SK-N-SH treated with all-trans-retinoic acid at 6 μM for 48 hours (cell line): Measurements from ENCODE around the gene B3GALT5.

ENCODE experiments used
- ATAC-seq: fragments of 200-7000 bp; cut with Tn5 transposase; 3 replicates; pipeline ENCODE4 v1.9.1; 2020; ENCODE audit warnings: mild to moderate bottlenecking, moderate library complexity
- ARNTL ChIP-seq: fragments of 450-650 bp; formaldehyde crosslinking; IDR thresholded peaks from 2 replicates; pipeline ENCODE4 v1.5.0; 2020; ENCODE audit warnings: low read depth, mild to moderate bottlenecking, moderate library complexity, borderline replicate concordance
- BACH2 ChIP-seq: fragments of 250-450 bp; sonication (Bioruptor Pico); IDR thresholded peaks from 2 replicates; pipeline ENCODE4 v1.9.0; 2021; ENCODE audit warnings: mild to moderate bottlenecking, borderline replicate concordance
- CREB5 ChIP-seq: fragments of 250-450 bp; sonication (Bioruptor Pico); IDR thresholded peaks from 2 replicates; pipeline ENCODE4 v1.5.1; 2020; ENCODE audit warnings: low read depth, mild to moderate bottlenecking, moderate library complexity
- CSDC2 ChIP-seq: fragments of 250-450 bp; sonication (Bioruptor Pico); IDR thresholded peaks from 2 replicates; pipeline ENCODE4 v1.5.0; 2020; ENCODE audit warnings: mild to moderate bottlenecking, moderate library complexity
- CSRNP3 ChIP-seq: fragments of 250-450 bp; sonication (Bioruptor Pico); IDR thresholded peaks from 2 replicates; pipeline ENCODE4 v1.5.1; 2021; ENCODE audit warnings: mild to moderate bottlenecking, moderate library complexity
- ESRRG ChIP-seq: fragments of 250-450 bp; sonication (Bioruptor Pico); IDR thresholded peaks from 2 replicates; pipeline ENCODE4 v1.6.1; 2021; ENCODE audit warnings: mild to moderate bottlenecking
- GLIS3 ChIP-seq: fragments of 250-450 bp; sonication (Bioruptor Pico); IDR thresholded peaks from 2 replicates; pipeline ENCODE4 v1.5.0; 2020; ENCODE audit warnings: mild to moderate bottlenecking, moderate library complexity
- OSR1 ChIP-seq: fragments of 250-450 bp; sonication (Bioruptor Pico); IDR thresholded peaks from 2 replicates; pipeline ENCODE4 v1.8.0; 2022; ENCODE audit warnings: moderate library complexity, mild to moderate bottlenecking, inconsistent platforms
- PATZ1 ChIP-seq: fragments of 250-450 bp; sonication (Bioruptor Pico); IDR thresholded peaks from 2 replicates; pipeline ENCODE4 v1.8.0; 2020; ENCODE audit warnings: mild to moderate bottlenecking, moderate library complexity, borderline replicate concordance
- POU6F1 ChIP-seq: fragments of 250-450 bp; sonication (Bioruptor Pico); IDR thresholded peaks from 2 replicates; pipeline ENCODE4 v1.8.0; 2021; ENCODE audit warnings: low read depth, mild to moderate bottlenecking, moderate library complexity, borderline replicate concordance
- PPARA ChIP-seq: fragments of 250-450 bp; sonication (Bioruptor Pico); IDR thresholded peaks from 2 replicates; pipeline ENCODE4 v1.5.0; 2020; ENCODE audit warnings: mild to moderate bottlenecking, borderline replicate concordance
- SNAI2 ChIP-seq: fragments of 250-450 bp; sonication (Bioruptor Pico); IDR thresholded peaks from 2 replicates; pipeline ENCODE4 v1.5.0; 2020; ENCODE audit warnings: mild to moderate bottlenecking, moderate library complexity
- TCF4 ChIP-seq: fragments of 250-450 bp; sonication (Bioruptor Pico); IDR thresholded peaks from 2 replicates; pipeline ENCODE4 v1.8.0; 2021; ENCODE audit warnings: mild to moderate bottlenecking, moderate library complexity, borderline replicate concordance
- TOX ChIP-seq: fragments of 250-450 bp; sonication (Bioruptor Pico); IDR thresholded peaks from 2 replicates; pipeline ENCODE4 v1.8.0; 2021; ENCODE audit warnings: mild to moderate bottlenecking, moderate library complexity, borderline replicate concordance
- TSHZ2 ChIP-seq: fragments of 250-450 bp; sonication (Bioruptor Pico); IDR thresholded peaks from 2 replicates; pipeline ENCODE4 v1.5.0; 2020; ENCODE audit warnings: mild to moderate bottlenecking, moderate library complexity
- ZC3H10 ChIP-seq: fragments of 250-450 bp; sonication (Bioruptor Pico); IDR thresholded peaks from 2 replicates; pipeline ENCODE4 v1.5.1; 2021; ENCODE audit warnings: mild to moderate bottlenecking, moderate library complexity
- ZFP3 ChIP-seq: fragments of 250-450 bp; sonication (Bioruptor Pico); IDR thresholded peaks from 2 replicates; pipeline ENCODE4 v1.5.0; 2020; ENCODE audit warnings: mild to moderate bottlenecking, moderate library complexity
- ZFP30 ChIP-seq: fragments of 450-650 bp; formaldehyde crosslinking; IDR thresholded peaks from 2 replicates; pipeline ENCODE4 v1.5.0; 2022; ENCODE audit warnings: mild to moderate bottlenecking, moderate library complexity
- ZNF565 ChIP-seq: fragments of 450-650 bp; formaldehyde crosslinking; conservative IDR thresholded peaks from 2 replicates; pipeline ENCODE4 v1.5.0; 2020; ENCODE audit warnings: low read depth, mild to moderate bottlenecking, moderate library complexity
- ZNF70 ChIP-seq: fragments of 450-650 bp; formaldehyde crosslinking; IDR thresholded peaks from 2 replicates; pipeline ENCODE4 v1.5.0; 2020; ENCODE audit warnings: mild to moderate bottlenecking, moderate library complexity
- ZNF8 ChIP-seq: fragments of 450-650 bp; formaldehyde crosslinking; IDR thresholded peaks from 2 replicates; pipeline ENCODE4 v1.5.0; 2020; ENCODE audit warnings: mild to moderate bottlenecking, moderate library complexity

Gene B3GALT5

GRCh38 chr21:39669485-39669884 is 56.7 kb downstream of the B3GALT5 start:
- no peak for ATAC-seq
- no peak for TF ChIP-seq ZNF565
- no peak for TF ChIP-seq CREB5 (CRISPR knock-in tag)
- TF ChIP-seq TOX (CRISPR knock-in tag) = no peak
- TF ChIP-seq ZNF8 (CRISPR knock-in tag) = no peak
- no peak for TF ChIP-seq ZFP30
- TF ChIP-seq TSHZ2 = no peak
- TF ChIP-seq BACH2 = no peak
- no peak for TF ChIP-seq TCF4 (CRISPR knock-in tag)
- no peak for TF ChIP-seq PPARA (CRISPR knock-in tag)
- TF ChIP-seq POU6F1 (CRISPR knock-in tag) = no peak
- no peak for TF ChIP-seq ZNF70 (CRISPR knock-in tag)
- TF ChIP-seq SNAI2 (CRISPR knock-in tag) = no peak
- TF ChIP-seq, all 23 proteins: peak for 0

- TF ChIP-seq TOX (CRISPR knock-in tag) (no peak), ZNF70 (CRISPR knock-in tag) (no peak), ZC3H10 (no peak), PPARA (CRISPR knock-in tag) (no peak), ZNF565 (no peak), OSR1 (CRISPR knock-in tag) (no peak), POU6F1 (CRISPR knock-in tag) (no peak), GLIS3 (CRISPR knock-in tag) (no peak), CSRNP3 (CRISPR knock-in tag) (no peak), ESRRG (no peak), ZFP3 (CRISPR knock-in tag) (no peak), CREB5 (CRISPR knock-in tag) (no peak), TSHZ2 (no peak), ARNTL (CRISPR knock-in tag) (no peak), PATZ1 (CRISPR knock-in tag) (no peak), CSDC2 (CRISPR knock-in tag) (no peak), BACH2 (no peak)
- ATAC-seq = no peak
Measured at GRCh38 chr21:39669976-39670661, 57.4 kb downstream of the B3GALT5 start.
